ENCODE measurements around the gene TRAFD1.

- no peak for TF ChIP-seq CTCF (IDR thresholded peaks at IDR 0.05; ENCODE audit: extremely low read depth in 1 of 2, insufficient read depth in 1 of 2, low read depth in 1 of 2, low read length in 2 of 2)
- TF ChIP-seq POLR2AphosphoS5 (IDR thresholded peaks at IDR 0.05; ENCODE audit: insufficient read depth, low read depth, low read length) = no peak
- no peak for TF ChIP-seq MAX (IDR thresholded peaks at IDR 0.05; ENCODE audit: insufficient read depth, insufficient read length)
Measured at GRCh38 chr12:112168561-112168971, 43.2 kb downstream of the TRAFD1 start.
